ENCODE measurements around the gene PNPLA2. TPM values are rescaled to one million over a fixed set of nuclear protein-coding genes. Genes with fewer than 3 reads are reported as not detected.

PNPLA2 gene
- total RNA-seq, 2 experiments from 2014 or later, result 110 to 125 TPM

DNA sequence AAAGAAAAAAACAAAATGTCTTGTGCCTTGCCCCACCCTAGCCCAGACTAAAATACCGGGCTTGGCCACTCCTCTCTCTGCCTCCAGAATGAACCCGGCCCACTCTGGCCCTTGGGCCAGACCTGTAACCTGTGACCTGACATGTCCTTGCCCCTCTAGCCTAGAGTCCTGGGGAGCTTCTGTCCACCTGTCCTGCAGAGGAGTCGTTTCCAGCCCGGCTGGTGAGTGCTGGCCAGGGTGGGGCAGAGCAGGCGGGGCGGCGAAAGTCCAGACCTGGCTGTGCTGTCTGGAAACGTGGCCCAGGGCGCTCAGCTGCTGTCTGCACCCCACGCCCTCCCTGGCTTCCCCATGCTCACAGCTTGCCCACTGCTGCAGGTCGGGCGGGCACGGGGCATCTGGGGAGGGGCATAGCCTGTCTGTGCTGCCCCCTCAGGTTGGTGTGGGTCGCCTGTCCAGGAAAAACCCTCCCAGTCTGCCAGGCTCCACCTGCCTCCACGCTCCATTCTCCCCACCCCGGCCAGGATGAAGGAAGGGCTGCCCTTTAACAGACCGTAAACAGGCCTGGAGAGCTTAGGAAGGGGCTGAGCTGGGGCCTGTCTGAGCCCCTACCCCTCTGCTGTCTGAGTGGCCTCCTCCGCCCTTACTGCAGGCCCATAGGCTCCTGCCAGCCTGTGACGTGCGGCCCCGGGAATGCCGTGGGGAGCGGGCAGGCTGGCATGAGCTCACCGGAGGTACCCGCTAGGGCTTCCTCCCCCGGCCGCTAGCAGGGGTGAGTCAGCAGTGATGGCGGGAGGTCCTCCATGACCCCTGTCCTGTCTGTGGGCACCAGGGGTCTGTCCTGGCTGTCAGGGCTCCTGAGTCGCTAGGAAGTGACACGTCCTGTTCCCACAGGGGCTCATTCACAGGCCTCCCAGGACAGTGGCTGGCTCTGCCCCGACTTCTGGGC lies 15.9 kb downstream of the PNPLA2 start:
- POLR2A ChIA-PET, result interaction anchor here (0.6 to 9.6 kb wide), 4 partner anchors 7 to 525 kb away, joined by 3 to 67 read pairs (median 12); partner anchors contain the start of genes PNPLA2, POLR2L and TSPAN4
- H3K4me3 Mint-ChIP-seq, result peak overlapping the region; percentile 16

DNA sequence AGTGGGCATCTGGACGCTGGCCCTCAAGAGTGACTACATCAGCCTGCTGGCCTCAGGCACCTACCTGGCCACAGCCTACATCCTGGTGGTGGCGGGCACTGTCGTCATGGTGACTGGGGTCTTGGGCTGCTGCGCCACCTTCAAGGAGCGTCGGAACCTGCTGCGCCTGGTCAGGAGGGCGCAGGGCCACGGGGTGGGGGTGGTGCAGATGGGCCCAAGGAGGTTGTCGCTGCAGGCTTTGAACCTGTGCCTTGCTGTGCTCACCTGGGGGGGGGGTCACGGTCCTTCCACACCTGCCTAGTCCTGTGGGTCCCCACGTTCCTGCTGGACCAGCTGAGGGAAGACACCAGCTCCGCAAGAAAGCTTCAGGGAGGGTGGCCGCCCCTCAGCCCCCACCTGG lies 17.6 kb downstream of the PNPLA2 start:
- no peak overlapping the region for H3K27ac Mint-ChIP-seq
- H3K4me1 Mint-ChIP-seq, result peaks cover 10% of the 10 kb centered on the region
- H3K4me3 Mint-ChIP-seq, result no peak overlapping the region
- DNase-seq, result no peak
- H3K36me3 Mint-ChIP-seq, result peaks cover 6% of the 10 kb centered on the region
- H3K27me3 Mint-ChIP-seq, result peaks cover 7% of the 10 kb centered on the region
- POLR2A ChIA-PET, result interaction anchor here (0.5 kb wide), 1 partner anchor 13 kb away, joined by 3 read pairs; no protein-coding TSS in a partner anchor
- no peaks in the 10 kb centered on the region for H3K9me3 Mint-ChIP-seq
- ATAC-seq (ENCODE audit: low read depth), result no peak

More for the DNA sequence above, 15.9 kb downstream of the PNPLA2 start:
- DNase-seq (no peak), ATAC-seq (ENCODE audit: low read depth) (no peak)
- Mint-ChIP-seq H3K27me3 (peaks cover 11% of the 10 kb centered on the region), H3K9me3 (no peaks in the 10 kb centered on the region), H3K4me1 (peaks cover 5% of the 10 kb centered on the region), H3K27ac (no peak overlapping the region), H3K36me3 (peaks cover 3% of the 10 kb centered on the region)

GRCh38 chr11:836700-837099 lies 18.0 kb downstream of the PNPLA2 start:
- Mint-ChIP-seq H3K4me1 (peaks cover 10% of the 10 kb centered on the region), H3K36me3 (peaks cover 6% of the 10 kb centered on the region), H3K4me3 (no peak overlapping the region), H3K27me3 (peaks cover 3% of the 10 kb centered on the region), H3K27ac (no peak overlapping the region), H3K9me3 (no peaks in the 10 kb centered on the region)
- no peak for DNase-seq
- ATAC-seq (ENCODE audit: low read depth), result no peak
- POLR2A ChIA-PET, result interaction anchor here (0.5 kb wide), 1 partner anchor 14 kb away, joined by 3 read pairs; no protein-coding TSS in a partner anchor

DNA sequence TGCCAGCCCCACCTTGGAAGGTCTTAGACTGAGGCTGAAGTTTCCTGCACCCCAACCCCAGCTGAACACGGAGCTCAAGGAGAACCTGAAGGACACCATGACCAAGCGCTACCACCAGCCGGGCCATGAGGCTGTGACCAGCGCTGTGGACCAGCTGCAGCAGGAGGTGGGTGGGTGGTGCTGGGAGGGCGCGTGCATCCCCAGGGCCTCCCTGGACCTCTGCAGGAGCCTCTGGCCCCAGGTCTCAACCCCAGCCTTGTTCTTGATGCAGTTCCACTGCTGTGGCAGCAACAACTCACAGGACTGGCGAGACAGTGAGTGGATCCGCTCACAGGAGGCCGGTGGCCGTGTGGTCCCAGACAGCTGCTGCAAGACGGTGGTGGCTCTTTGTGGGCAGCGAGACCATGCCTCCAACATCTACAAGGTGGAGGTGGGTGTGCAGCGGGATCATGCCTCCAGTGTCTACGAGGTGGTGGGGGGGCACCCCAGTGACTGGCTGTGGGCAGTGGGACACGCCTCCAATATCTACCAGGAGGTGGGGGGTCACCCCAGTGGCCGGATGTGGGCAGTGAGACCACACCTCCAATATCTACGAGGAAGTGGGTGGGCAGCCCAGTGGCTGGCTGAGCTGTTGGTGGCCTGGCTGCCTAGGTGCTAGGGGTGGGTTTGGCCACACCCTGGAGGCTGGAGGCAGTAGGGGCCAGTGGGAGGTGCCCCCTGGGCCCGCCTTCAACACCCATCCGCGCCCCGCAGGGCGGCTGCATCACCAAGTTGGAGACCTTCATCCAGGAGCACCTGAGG lies 18.7 kb downstream of the PNPLA2 start:
- POLR2A ChIA-PET, result no interaction called here
- Mint-ChIP-seq H3K36me3 (peaks cover 6% of the 10 kb centered on the region), H3K27me3 (no peaks in the 10 kb centered on the region), H3K4me3 (no peak overlapping the region), H3K9me3 (no peaks in the 10 kb centered on the region), H3K4me1 (peaks cover 10% of the 10 kb centered on the region), H3K27ac (no peak overlapping the region)
- DNase-seq (no peak), ATAC-seq (ENCODE audit: low read depth) (no peak)

GRCh38 chr11:837990-838307 lies 19.2 kb downstream of the PNPLA2 start:
- no peaks in the 10 kb centered on the region for H3K9me3 Mint-ChIP-seq
- no peak overlapping the region for H3K4me3 Mint-ChIP-seq
- H3K27ac Mint-ChIP-seq, result no peak overlapping the region
- no peaks in the 10 kb centered on the region for H3K27me3 Mint-ChIP-seq
- ATAC-seq (ENCODE audit: low read depth), result no peak
- H3K36me3 Mint-ChIP-seq, result peaks cover 6% of the 10 kb centered on the region
- DNase-seq, result no peak
- POLR2A ChIA-PET, result interaction anchor here (0.6 kb wide), 1 partner anchor 27 kb away, joined by 3 read pairs; no protein-coding TSS in a partner anchor
- H3K4me1 Mint-ChIP-seq, result peaks cover 10% of the 10 kb centered on the region

DNA sequence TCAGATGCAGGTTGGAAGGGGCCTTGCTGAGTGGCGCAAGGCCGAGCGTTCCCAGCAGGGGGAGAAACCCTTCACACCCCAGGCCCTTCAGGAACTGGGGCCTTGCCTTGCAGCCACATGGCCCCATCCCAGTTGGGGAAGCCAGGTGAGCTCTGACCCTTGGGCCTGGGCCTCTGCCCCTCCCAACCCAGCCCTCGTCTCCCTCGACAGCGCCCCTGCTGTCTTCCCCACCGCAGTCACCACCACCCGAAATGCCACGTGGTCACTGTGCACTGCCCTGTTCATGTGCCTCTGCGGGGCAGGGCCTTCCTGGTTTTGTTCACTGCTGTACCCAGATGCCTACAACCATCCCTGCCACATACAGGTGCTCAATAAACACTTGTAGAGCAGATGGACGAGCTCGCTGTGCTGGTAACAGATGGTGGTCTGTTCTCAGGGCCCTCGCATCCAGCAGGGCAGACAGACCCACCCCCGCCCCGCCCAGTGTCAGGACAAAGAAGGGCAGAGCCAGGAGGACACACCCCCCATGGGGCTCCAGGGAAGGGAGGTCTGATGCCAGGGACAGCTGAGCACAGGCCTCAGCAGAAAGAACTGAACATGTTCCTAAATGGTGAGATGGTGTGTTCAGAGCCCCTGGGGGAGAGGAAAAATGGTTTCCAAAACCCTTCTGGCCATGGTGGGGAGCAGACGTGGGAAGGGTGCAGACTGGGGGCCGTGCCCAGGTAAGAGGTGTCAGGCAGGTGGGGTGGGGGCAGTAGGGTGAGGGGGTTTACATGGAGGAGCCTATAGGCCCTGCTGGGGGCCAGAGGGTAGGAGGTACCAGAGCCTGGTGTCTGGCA lies 19.9 kb downstream of the PNPLA2 start:
- DNase-seq (no peak), ATAC-seq (ENCODE audit: low read depth) (no peak)
- H3K9me3 Mint-ChIP-seq, result no peaks in the 10 kb centered on the region
- peaks cover 6% of the 10 kb centered on the region for H3K36me3 Mint-ChIP-seq
- POLR2A ChIA-PET, result interaction anchor here (0.6 kb wide), 1 partner anchor 28 kb away, joined by 3 read pairs; no protein-coding TSS in a partner anchor
- no peaks in the 10 kb centered on the region for H3K27me3 Mint-ChIP-seq
- H3K4me1 Mint-ChIP-seq, result peaks cover 12% of the 10 kb centered on the region
- H3K4me3 Mint-ChIP-seq, result no peak overlapping the region
- H3K27ac Mint-ChIP-seq, result no peak overlapping the region

DNA sequence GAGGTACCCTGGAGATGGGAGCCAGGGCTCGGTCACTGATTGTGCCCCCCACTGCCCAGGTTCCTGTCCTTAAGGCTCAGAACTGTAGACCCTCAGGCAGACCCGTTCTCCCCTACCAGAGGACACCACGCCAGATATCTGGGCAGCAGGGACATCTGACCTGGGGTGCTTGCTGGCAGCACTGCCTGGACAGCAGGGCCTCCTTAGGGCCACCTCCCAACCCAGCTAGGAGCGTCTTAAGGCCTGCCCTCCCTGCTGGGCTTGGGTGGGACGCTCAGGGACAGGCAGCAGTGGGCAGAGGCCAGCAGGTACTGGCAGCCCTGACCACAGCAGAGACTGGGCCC lies 20.5 kb downstream of the PNPLA2 start:
- DNase-seq, result no peak

GRCh38 chr11:839875-840617 lies 21.3 kb downstream of the PNPLA2 start:
- peaks cover 6% of the 10 kb centered on the region for H3K36me3 Mint-ChIP-seq
- H3K9me3 Mint-ChIP-seq, result no peaks in the 10 kb centered on the region
- no peaks in the 10 kb centered on the region for H3K27me3 Mint-ChIP-seq
- no peak overlapping the region for H3K27ac Mint-ChIP-seq
- H3K4me1 Mint-ChIP-seq, result peaks cover 10% of the 10 kb centered on the region
- DNase-seq (no peak), ATAC-seq (ENCODE audit: low read depth) (no peak)
- peak overlapping the region; percentile 86 for H3K4me3 Mint-ChIP-seq
- POLR2A ChIA-PET, result interaction anchor here (1.3 to 4.8 kb wide), 2 partner anchors 10 to 21 kb away, joined by 8 to 67 read pairs; partner anchors contain the start of genes CD151, CRACR2B and PNPLA2

More for the DNA sequence above, 20.5 kb downstream of the PNPLA2 start:
- no peaks in the 10 kb centered on the region for H3K27me3 Mint-ChIP-seq
- peaks cover 12% of the 10 kb centered on the region for H3K4me1 Mint-ChIP-seq
- H3K9me3 Mint-ChIP-seq, result no peaks in the 10 kb centered on the region
- no peak overlapping the region for H3K4me3 Mint-ChIP-seq
- no peak for ATAC-seq (ENCODE audit: low read depth)
- no peak overlapping the region for H3K27ac Mint-ChIP-seq
- POLR2A ChIA-PET, result no interaction called here
- peaks cover 6% of the 10 kb centered on the region for H3K36me3 Mint-ChIP-seq

- H3K27me3 Mint-ChIP-seq, result no peaks in the 10 kb centered on the region
- H3K4me1 Mint-ChIP-seq, result peaks cover 12% of the 10 kb centered on the region
- POLR2A ChIA-PET, result interaction anchor here (0.5 to 4.8 kb wide), 6 partner anchors 12 to 951 kb away, joined by 3 to 67 read pairs (median 7); partner anchors contain the start of genes CD151, CRACR2B and PNPLA2
- no peaks in the 10 kb centered on the region for H3K9me3 Mint-ChIP-seq
- DNase-seq, result no peak
- H3K36me3 Mint-ChIP-seq, result peaks cover 6% of the 10 kb centered on the region
- peak overlapping the region; percentile 86 for H3K4me3 Mint-ChIP-seq
- peak; percentile 37 for ATAC-seq (ENCODE audit: low read depth)
- peak overlapping the region; percentile 82 for H3K27ac Mint-ChIP-seq
Measured at GRCh38 chr11:841981-842369, 23.3 kb downstream of the PNPLA2 start.

GRCh38 chr11:842370-843002 lies 23.8 kb downstream of the PNPLA2 start, which contains the start of the genes POLR2L and TSPAN4:
POLR2L (minus strand) TSS chr11:842529; CDS start chr11:842508, 21 bp downstream.
TSPAN4 (plus strand) TSS chr11:842852; CDS start chr11:850305, 7,453 bp downstream.
- POLR2A ChIA-PET, result interaction anchor here (0.6 to 4.8 kb wide), 9 partner anchors 12 to 1011 kb away, joined by 3 to 67 read pairs (median 5); partner anchors contain the start of genes CD151, CHID1, CRACR2B and LSP1
- ATAC-seq (ENCODE audit: low read depth), result peak; percentile 73

GRCh38 chr11:843086-843734 lies 24.5 kb downstream of the PNPLA2 start:
- Mint-ChIP-seq H3K36me3 (peaks cover 6% of the 10 kb centered on the region), H3K27me3 (no peaks in the 10 kb centered on the region), H3K4me1 (peaks cover 12% of the 10 kb centered on the region), H3K4me3 (peak overlapping the region; percentile 87), H3K27ac (peak overlapping the region; percentile 76), H3K9me3 (no peaks in the 10 kb centered on the region)
- DNase-seq, result no peak
- ATAC-seq (ENCODE audit: low read depth), result no peak
- POLR2A ChIA-PET, result interaction anchor here (1.0 to 4.8 kb wide), 7 partner anchors 13 to 1010 kb away, joined by 3 to 67 read pairs (median 7); partner anchors contain the start of genes CD151, CHID1, CRACR2B and LSP1

More at GRCh38 chr11:842370-843002, 23.8 kb downstream of the PNPLA2 start, which contains the start of the genes POLR2L and TSPAN4:
- H3K36me3 Mint-ChIP-seq, result peaks cover 6% of the 10 kb centered on the region
- H3K27ac Mint-ChIP-seq, result peak within 1 kb of the TSS; percentile 82
- no peaks in the 10 kb centered on the region for H3K27me3 Mint-ChIP-seq
- peak within 1 kb of the TSS; percentile 87 for H3K4me3 Mint-ChIP-seq
- no peaks in the 10 kb centered on the region for H3K9me3 Mint-ChIP-seq
- peaks cover 12% of the 10 kb centered on the region for H3K4me1 Mint-ChIP-seq
- peak; percentile 94 for DNase-seq

Measured in activated naive CD8-positive, alpha-beta T cell treated with anti-CD3 and anti-CD28 coated beads, Interleukin-2, amount 10 ng/mL, durations not matched to agents 7 days and 5 days (primary cell).